IMR-90 (cell line): ENCODE data around the gene DYNC1H1. TPM values are rescaled to one million over a fixed set of nuclear protein-coding genes. Genes with fewer than 3 reads are reported as not detected.

ENCODE experiments used
- ATAC-seq: fragments of 200-7000 bp; cut with Tn5 transposase; 2 replicates; pipeline ENCODE4 v1.9.1; 2020; ENCODE audit warnings: low read depth, mild to moderate bottlenecking, moderate library complexity
- BruUV-seq: library from RNA; stranded (reverse); fragments of 400-500 nt; replicated peaks from 2 replicates; lab custom pipeline; 2021; lab: Mats Ljungman, UMichigan
- CTCF ChIA-PET: fragments of 300-600 bp; formaldehyde crosslinking; extraction: SDS; loops from one replicate; lab custom pipeline; 2021; ENCODE audit warnings: antibody characterized with exemption; lab: Yijun Ruan, JAX
- POLR2A ChIA-PET: fragments of 300-600 bp; sonication (Branson Sonifier 250); formaldehyde crosslinking; loops from one replicate; lab custom pipeline; 2022; ENCODE audit warnings: antibody characterized with exemption; ENCODE audit not compliant: unreplicated experiment; lab: Charles Lee
- DNase-seq: peaks from one replicate; pipeline ENCODE4 v3.0.0; 2013
- H2AFZ ChIP-seq: replicated peaks from 2 replicates; pipeline ENCODE3; 2013; ENCODE audit warnings: low read length, mild to moderate bottlenecking; ENCODE audit not compliant: poor library complexity
- H2AK5ac ChIP-seq: 2 replicates; pipeline ENCODE4 v1.6.1; 2013; ENCODE audit warnings: low read depth, low read length, inconsistent platforms
- H2AK9ac ChIP-seq: replicated peaks from 2 replicates; pipeline ENCODE3; 2013; ENCODE audit warnings: mild to moderate bottlenecking, low read depth, low read length, moderate library complexity; ENCODE audit not compliant: poor library complexity
- H2BK120ac ChIP-seq: 2 replicates; pipeline ENCODE4 v1.6.1; 2013; ENCODE audit warnings: low read depth, low read length, inconsistent platforms
- H2BK15ac ChIP-seq: 3 replicates; pipeline ENCODE4 v1.6.1; 2013; ENCODE audit warnings: low read depth, low read length, inconsistent platforms
- H2BK20ac ChIP-seq: 2 replicates; pipeline ENCODE4 v1.6.1; 2013; ENCODE audit warnings: low read depth, mild to moderate bottlenecking, inconsistent platforms, low read length, moderate library complexity
- H2BK5ac ChIP-seq: 2 replicates; pipeline ENCODE4 v1.6.1; 2013; ENCODE audit warnings: mild to moderate bottlenecking, low read depth, low read length, inconsistent platforms; ENCODE audit not compliant: poor library complexity, severe bottlenecking
- H3K14ac ChIP-seq: replicated peaks from 2 replicates; pipeline ENCODE4 v1.6.1; 2013; ENCODE audit warnings: low read depth, low read length, inconsistent platforms
- H3K18ac ChIP-seq: 2 replicates; pipeline ENCODE4 v1.6.1; 2013; ENCODE audit warnings: low read depth, low read length, control low read depth
- H3K23ac ChIP-seq: 2 replicates; pipeline ENCODE4 v1.6.1; 2013; ENCODE audit warnings: low read depth, low read length, inconsistent platforms
- H3K27ac ChIP-seq: 2 replicates; pipeline ENCODE4 v1.5.1; 2013; ENCODE audit warnings: mild to moderate bottlenecking, control low read depth, low read length; ENCODE audit not compliant: insufficient read depth
- H3K27me3 ChIP-seq: 2 replicates; pipeline ENCODE4 v1.6.1; 2013; ENCODE audit warnings: low read length; ENCODE audit not compliant: control insufficient read depth, insufficient read depth
- H3K36me3 ChIP-seq: 2 replicates; pipeline ENCODE4 v1.6.1; 2013; ENCODE audit warnings: low read length, mixed read lengths; ENCODE audit not compliant: control insufficient read depth, insufficient read depth
- H3K4ac ChIP-seq: 2 replicates; pipeline ENCODE4 v1.6.1; 2013; ENCODE audit warnings: low read depth, low read length, inconsistent platforms
- H3K4me1 ChIP-seq: 2 replicates; pipeline ENCODE4 v1.6.1; 2013; ENCODE audit warnings: low read length, mixed read lengths; ENCODE audit not compliant: control insufficient read depth, insufficient read depth
- H3K4me2 ChIP-seq: 2 replicates; pipeline ENCODE4 v1.6.1; 2013; ENCODE audit warnings: low read depth, mild to moderate bottlenecking, control low read depth, low read length, moderate library complexity
- H3K4me3 ChIP-seq: 2 replicates; pipeline ENCODE4 v1.5.1; 2013; ENCODE audit warnings: low read depth, mild to moderate bottlenecking, control low read depth, low read length, moderate library complexity; ENCODE audit not compliant: insufficient read depth
- H3K56ac ChIP-seq: 2 replicates; pipeline ENCODE4 v1.6.1; 2013; ENCODE audit warnings: low read length, inconsistent platforms; ENCODE audit not compliant: insufficient read depth; ENCODE audit errors: extremely low read depth
- H3K79me1 ChIP-seq, 2 experiments: 2 replicates each; pipeline ENCODE4 v1.6.1; 2013; ENCODE audit warnings: low read length in 2 of 2, inconsistent platforms in 1 of 2, low read depth in 1 of 2
- H3K9ac ChIP-seq: 2 replicates; pipeline ENCODE4 v1.6.1; 2013; ENCODE audit warnings: low read depth, low read length, control low read depth
- H3K9me1 ChIP-seq: 2 replicates; pipeline ENCODE4 v1.6.1; 2013; ENCODE audit warnings: low read length, inconsistent platforms; ENCODE audit not compliant: insufficient read depth
- H3K9me3 ChIP-seq: 2 replicates; pipeline ENCODE4 v1.6.1; 2013; ENCODE audit warnings: low read length; ENCODE audit not compliant: control insufficient read depth, insufficient read depth
- H4K20me1 ChIP-seq: 2 replicates; pipeline ENCODE4 v1.6.1; 2013; ENCODE audit warnings: low read length, inconsistent platforms; ENCODE audit not compliant: insufficient read depth
- H4K5ac ChIP-seq: 2 replicates; pipeline ENCODE4 v1.6.1; 2013; ENCODE audit warnings: mild to moderate bottlenecking, low read depth, low read length, control low read depth
- H4K8ac ChIP-seq, 2 experiments: 2 replicates each; pipeline ENCODE4 v1.6.1; 2013; ENCODE audit warnings: low read depth in 2 of 2, low read length in 2 of 2, control low read depth in 1 of 2, inconsistent platforms in 1 of 2
- H4K91ac ChIP-seq: 2 replicates; pipeline ENCODE4 v1.6.1; 2013; ENCODE audit warnings: low read depth, low read length, inconsistent platforms; ENCODE audit not compliant: insufficient read depth
- WGBS, 2 experiments: methylation state at CpG; one replicate each; pipeline versions ENCODE4 v1.1.5 to v1.1.7; 2013; ENCODE audit warnings: missing lambda C conversion rate in 2 of 2; ENCODE audit not compliant: insufficient read length in 1 of 2; ENCODE audit errors: extremely low coverage in 2 of 2; 5-methylcytosine and 5-hydroxymethylcytosine counted together
- dilution Hi-C: fragments of 300-500 bp; cut with HindIII; formaldehyde crosslinking; loops from one replicate; pipeline ENCODE4 v1.14.3; 2018; ENCODE audit warnings: low sequenced_read_pairs; ENCODE audit not compliant: unreplicated experiment
- in situ Hi-C: fragments of 300-500 bp; cut with MboI; formaldehyde crosslinking; loops from 3 replicates; pipeline ENCODE4 v1.14.3; 2019; ENCODE audit warnings: low sequenced_read_pairs, inconsistent platforms, mixed read lengths
- intact Hi-C: fragments of 100-400 bp; cut with micrococcal nuclease; formaldehyde crosslinking; loops from 2 replicates; pipeline ENCODE4 v1.10.0; 2022
- polyA plus RNA-seq, 3 experiments: library from polyadenylated mRNA; depleted of rRNA; stranded (reverse); fragments of >200 nt; gene quantifications; 2 replicates each; pipeline ENCODE4 v1.2.3, GENCODE V29; 2012; ENCODE audit warnings: low replicate concordance in 1 of 3
- total RNA-seq: library from RNA; depleted of rRNA; stranded (reverse); fragments of >200 nt; gene quantifications from 2 replicates; pipeline ENCODE4 v1.2.3, GENCODE V29; 2012
- TF ChIP-seq, protein P1 (sequence below): fragments of 150-350 bp; IDR thresholded peaks from 2 replicates; pipeline ENCODE4 v1.6.1; 2016; ENCODE audit warnings: low read depth, mild to moderate bottlenecking, low read length, moderate library complexity, borderline replicate concordance

DYNC1H1 gene
- total and polyA plus RNA-seq, 2 of the 4 experiments (the other 2 are of a cell fraction): 240 to 670 TPM

DNA sequence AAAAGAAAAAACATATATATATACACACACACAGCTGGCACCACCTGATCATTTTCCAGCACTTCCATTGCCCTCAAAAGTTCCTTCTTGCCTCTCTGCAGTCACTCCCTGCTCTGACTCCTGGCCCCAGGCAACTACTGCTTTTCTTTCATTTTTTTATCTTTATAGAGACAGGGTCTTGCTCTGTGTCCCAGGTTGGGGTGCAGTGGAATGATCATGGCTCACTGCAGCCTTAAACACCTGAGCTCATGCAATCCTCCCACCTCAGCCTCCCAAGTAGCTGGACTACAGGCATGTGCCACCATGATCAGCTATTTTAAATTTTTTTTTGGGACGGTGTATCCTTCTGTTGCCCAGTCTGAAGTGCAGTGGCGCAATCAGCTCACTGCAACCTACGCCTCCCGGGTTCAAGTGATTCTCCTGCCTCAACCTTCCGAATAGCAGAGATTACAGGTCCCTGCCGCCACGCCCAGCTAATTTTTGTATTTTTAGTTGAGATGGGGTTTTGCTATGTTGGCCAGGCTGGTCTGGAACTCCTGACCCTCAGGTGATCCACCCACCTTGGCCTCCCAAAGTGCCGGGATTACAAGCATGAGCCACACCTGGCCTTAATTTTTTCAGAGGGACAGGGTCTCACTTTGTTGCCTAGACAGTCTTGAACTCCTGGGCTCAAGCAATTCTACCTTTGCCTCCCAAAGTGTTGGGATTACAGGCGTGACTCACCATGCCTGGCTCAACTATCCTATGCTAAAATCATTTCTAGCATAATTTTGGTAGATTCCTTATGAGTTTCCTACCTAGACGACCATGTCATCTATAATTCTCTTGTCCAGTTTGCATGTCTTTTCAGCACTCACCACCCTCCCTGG is 114.7 kb downstream of the DYNC1H1 start:
- WGBS, 2 experiments: 97% methylated on average over 5 of the region's 10 CpGs; no CpG with 5 or more reads in 1 of the 2 experiments

More for the DNA sequence above, 114.7 kb downstream of the DYNC1H1 start:
- ATAC-seq (no peak), DNase-seq (no peak)
- H3K4me1 ChIP-seq: no peaks in the 10 kb centered on the region; the same call in 1 of the 2 replicates
- H3K9me1 ChIP-seq: no peaks in the 10 kb centered on the region
- H3K9me3 ChIP-seq: no peaks in the 10 kb centered on the region
- dilution Hi-C loops: no loop called here
- H3K56ac ChIP-seq: no peak overlapping the region
- peaks cover 39% of the 10 kb centered on the region for H4K20me1 ChIP-seq
- H2AK9ac ChIP-seq: peak overlapping the region; percentile 33
- no peak overlapping the region for H3K18ac ChIP-seq
- ChIA-PET POLR2A (interaction anchor here (0.7 kb wide), 1 partner anchor 21 kb away, joined by 4 read pairs; no protein-coding TSS in a partner anchor), CTCF (interaction anchor here (0.5 kb wide), 1 partner anchor 329 kb away, joined by 4 read pairs; no protein-coding TSS in a partner anchor)
- H3K27me3 ChIP-seq: no peaks in the 10 kb centered on the region
- no peak overlapping the region for H3K4ac ChIP-seq
- intact Hi-C loops: no loop called here
- H2BK20ac ChIP-seq: no peak overlapping the region
- H3K27ac ChIP-seq: no peak overlapping the region
- H2BK15ac ChIP-seq: no peak overlapping the region
- H3K23ac ChIP-seq: no peak overlapping the region
- H4K8ac ChIP-seq: no peak overlapping the region
- no peak overlapping the region for H3K4me3 ChIP-seq
- BruUV-seq: no TSS peak
- H2AFZ ChIP-seq: no peak overlapping the region
- TF ChIP-seq, protein P1, sequence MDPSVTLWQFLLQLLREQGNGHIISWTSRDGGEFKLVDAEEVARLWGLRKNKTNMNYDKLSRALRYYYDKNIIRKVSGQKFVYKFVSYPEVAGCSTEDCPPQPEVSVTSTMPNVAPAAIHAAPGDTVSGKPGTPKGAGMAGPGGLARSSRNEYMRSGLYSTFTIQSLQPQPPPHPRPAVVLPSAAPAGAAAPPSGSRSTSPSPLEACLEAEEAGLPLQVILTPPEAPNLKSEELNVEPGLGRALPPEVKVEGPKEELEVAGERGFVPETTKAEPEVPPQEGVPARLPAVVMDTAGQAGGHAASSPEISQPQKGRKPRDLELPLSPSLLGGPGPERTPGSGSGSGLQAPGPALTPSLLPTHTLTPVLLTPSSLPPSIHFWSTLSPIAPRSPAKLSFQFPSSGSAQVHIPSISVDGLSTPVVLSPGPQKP: no peak
- no peak overlapping the region for H4K5ac ChIP-seq
- no peak overlapping the region for H4K91ac ChIP-seq
- in situ Hi-C loops: loop anchor here (25.0 kb wide), 1 partner anchor 233 kb away; the partner anchor contains the start of genes MOK and ZNF839
- H2BK5ac ChIP-seq: no peak overlapping the region
- H3K36me3 ChIP-seq: peaks cover 51% of the 10 kb centered on the region
- H2BK120ac ChIP-seq: no peak overlapping the region
- H2AK5ac ChIP-seq: no peak overlapping the region
- H3K4me2 ChIP-seq: no peak overlapping the region
- H3K14ac ChIP-seq: no peak overlapping the region
- no peak overlapping the region for H3K9ac ChIP-seq
- H3K79me1 ChIP-seq: peaks cover 20 to 30% of the 10 kb centered on the region in 2 experiments
